KMS-11 (cell line): ENCODE data around the gene TEAD1.

Experiments used
- H2AFZ ChIP-seq: fragments of 200-600 bp; sonication (generic); 2 replicates; pipeline ENCODE4 v1.6.1; 2016; ENCODE audit warnings: antibody characterized with exemption, mixed run types, low read depth
- H3K27ac ChIP-seq: fragments of 200-600 bp; sonication (generic); 2 replicates; pipeline ENCODE4 v1.6.1; 2016; ENCODE audit warnings: mild to moderate bottlenecking, mixed run types
- H3K27me3 ChIP-seq: fragments of 200-600 bp; sonication (generic); 2 replicates; pipeline ENCODE4 v1.6.1; 2017; ENCODE audit warnings: mild to moderate bottlenecking, low read depth, mixed run types, moderate library complexity; ENCODE audit not compliant: insufficient read depth
- H3K36me3 ChIP-seq: fragments of 200-600 bp; sonication (generic); 2 replicates; pipeline ENCODE4 v1.6.1; 2017; ENCODE audit warnings: mild to moderate bottlenecking, mixed run types; ENCODE audit not compliant: insufficient read depth
- H3K4me1 ChIP-seq: fragments of 200-600 bp; sonication (generic); 2 replicates; pipeline ENCODE4 v1.6.1; 2016; ENCODE audit warnings: mild to moderate bottlenecking, low read depth, mixed run types; ENCODE audit not compliant: poor library complexity, severe bottlenecking
- H3K4me2 ChIP-seq: fragments of 200-600 bp; sonication (generic); 2 replicates; pipeline ENCODE4 v1.7.0; 2016; ENCODE audit warnings: mild to moderate bottlenecking, mixed run types
- H3K4me3 ChIP-seq: fragments of 200-600 bp; sonication (generic); IDR thresholded peaks from 2 replicates; pipeline ENCODE4 v1.6.1; 2017; ENCODE audit warnings: low read depth, low read length, mixed read lengths; ENCODE audit not compliant: insufficient read depth
- H3K79me2 ChIP-seq: fragments of 200-600 bp; sonication (generic); 2 replicates; pipeline ENCODE4 v1.6.1; 2016; ENCODE audit warnings: low read depth, mixed run types; ENCODE audit not compliant: insufficient read depth
- H3K9ac ChIP-seq: fragments of 200-600 bp; sonication (generic); 2 replicates; pipeline ENCODE4 v1.6.1; 2016; ENCODE audit warnings: mild to moderate bottlenecking, mixed run types
- H4K20me1 ChIP-seq: fragments of 200-600 bp; sonication (generic); 2 replicates; pipeline ENCODE4 v1.6.1; 2016; ENCODE audit warnings: mild to moderate bottlenecking, mixed run types; ENCODE audit not compliant: insufficient read depth
- CTCF ChIP-seq: fragments of 200-600 bp; sonication (generic); conservative IDR thresholded peaks from 2 replicates; pipeline ENCODE4 v1.6.1; 2017; ENCODE audit warnings: low read depth, mild to moderate bottlenecking, antibody characterized with exemption, low read length, moderate library complexity, mixed read lengths

Gene TEAD1

GRCh38 chr11:12886508-12886907 is 212.3 kb downstream of the TEAD1 start:
- H3K4me3 ChIP-seq, result no peak overlapping the region
- H3K27ac ChIP-seq, result no peak overlapping the region
- TF ChIP-seq CTCF, result no peak
- H4K20me1 ChIP-seq, result no peaks in the 10 kb centered on the region
- no peaks in the 10 kb centered on the region for H3K36me3 ChIP-seq
- H3K79me2 ChIP-seq, result no peaks in the 10 kb centered on the region
- H3K27me3 ChIP-seq, result no peaks in the 10 kb centered on the region
- H3K4me2 ChIP-seq, result no peak overlapping the region
- H2AFZ ChIP-seq, result no peak overlapping the region
- no peaks in the 10 kb centered on the region for H3K4me1 ChIP-seq
- no peak overlapping the region for H3K9ac ChIP-seq

- H3K79me2 ChIP-seq, result no peaks in the 10 kb centered on the region
- no peaks in the 10 kb centered on the region for H3K27me3 ChIP-seq
Observed at GRCh38 chr11:12888525-12889158, 214.4 kb downstream of the TEAD1 start.

GRCh38 chr11:12889243-12889642 is 215.0 kb downstream of the TEAD1 start:
- H3K27me3 ChIP-seq, result no peaks in the 10 kb centered on the region
- H4K20me1 ChIP-seq, result no peaks in the 10 kb centered on the region
- H3K79me2 ChIP-seq, result no peaks in the 10 kb centered on the region
- no peak overlapping the region for H3K27ac ChIP-seq
- H3K36me3 ChIP-seq, result no peaks in the 10 kb centered on the region
- H2AFZ ChIP-seq, result no peak overlapping the region
- no peaks in the 10 kb centered on the region for H3K4me1 ChIP-seq
- no peak overlapping the region for H3K9ac ChIP-seq
- TF ChIP-seq CTCF, result no peak
- no peak overlapping the region for H3K4me3 ChIP-seq
- no peak overlapping the region for H3K4me2 ChIP-seq

More at GRCh38 chr11:12888525-12889158, 214.4 kb downstream of the TEAD1 start:
- no peaks in the 10 kb centered on the region for H4K20me1 ChIP-seq
- H3K4me2 ChIP-seq, result no peak overlapping the region
- no peak overlapping the region for H3K4me3 ChIP-seq
- TF ChIP-seq CTCF, result peak; percentile 87
- no peak overlapping the region for H2AFZ ChIP-seq
- no peaks in the 10 kb centered on the region for H3K36me3 ChIP-seq
- no peak overlapping the region for H3K27ac ChIP-seq
- no peak overlapping the region for H3K9ac ChIP-seq
- H3K4me1 ChIP-seq, result no peaks in the 10 kb centered on the region

GRCh38 chr11:12890476-12890875 is 216.3 kb downstream of the TEAD1 start:
- H3K4me2 ChIP-seq, result no peak overlapping the region
- TF ChIP-seq CTCF, result no peak
- no peaks in the 10 kb centered on the region for H3K4me1 ChIP-seq
- no peaks in the 10 kb centered on the region for H4K20me1 ChIP-seq
- no peaks in the 10 kb centered on the region for H3K36me3 ChIP-seq
- no peaks in the 10 kb centered on the region for H3K79me2 ChIP-seq
- H2AFZ ChIP-seq, result no peak overlapping the region
- H3K27ac ChIP-seq, result no peak overlapping the region
- no peaks in the 10 kb centered on the region for H3K27me3 ChIP-seq
- no peak overlapping the region for H3K9ac ChIP-seq
- H3K4me3 ChIP-seq, result no peak overlapping the region
